Measurements from ENCODE around the gene GRM4.

DNA sequence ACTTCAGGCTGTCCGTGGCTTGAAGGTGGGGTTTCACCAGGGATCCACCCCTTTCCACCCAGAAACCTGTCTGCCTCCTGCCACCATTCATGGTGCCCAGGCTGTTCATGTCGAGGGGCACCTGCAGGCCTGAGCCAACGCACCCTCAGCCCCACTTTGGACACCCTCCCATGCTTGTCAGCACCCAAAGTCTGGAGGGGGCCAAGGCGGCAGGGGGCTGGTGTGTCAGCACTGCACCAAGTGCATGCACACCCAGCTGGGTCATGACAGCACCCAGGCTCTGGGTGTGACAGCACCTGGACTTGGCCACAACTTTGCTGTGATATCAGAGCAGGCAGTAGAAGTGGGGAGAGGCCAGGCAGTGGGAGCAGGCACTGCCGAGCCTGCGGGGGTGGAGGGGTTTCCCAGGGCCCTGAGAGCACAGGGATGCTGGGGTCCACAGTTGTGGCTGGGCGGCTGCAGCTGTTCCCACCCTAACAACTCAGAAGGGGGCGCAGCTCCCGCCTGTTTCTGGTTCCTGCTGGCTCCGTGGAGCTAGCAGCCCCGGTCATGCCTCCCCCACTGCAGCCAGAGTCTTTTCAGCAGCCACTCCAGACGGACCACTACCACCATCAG is 33.3 kb upstream of the GRM4 start:
- TF ChIP-seq EZH2 (optimal IDR thresholded peaks at IDR 0.05; ENCODE audit: low read depth, low read length) (no peak), CTCF (IDR thresholded peaks at IDR 0.05; ENCODE audit: low read length) (no peak)
